Measurements from ENCODE around the gene GNB1L. TPM values are rescaled to one million over a fixed set of nuclear protein-coding genes. Genes with fewer than 3 reads are reported as not detected.
A peak's percentile ranks its signal among the peaks of the same experiment; 100 is the strongest.

The GNB1L gene
- polyA plus RNA-seq, 3 donors = 3.4 to 6.0 (median 4.8) TPM

DNA sequence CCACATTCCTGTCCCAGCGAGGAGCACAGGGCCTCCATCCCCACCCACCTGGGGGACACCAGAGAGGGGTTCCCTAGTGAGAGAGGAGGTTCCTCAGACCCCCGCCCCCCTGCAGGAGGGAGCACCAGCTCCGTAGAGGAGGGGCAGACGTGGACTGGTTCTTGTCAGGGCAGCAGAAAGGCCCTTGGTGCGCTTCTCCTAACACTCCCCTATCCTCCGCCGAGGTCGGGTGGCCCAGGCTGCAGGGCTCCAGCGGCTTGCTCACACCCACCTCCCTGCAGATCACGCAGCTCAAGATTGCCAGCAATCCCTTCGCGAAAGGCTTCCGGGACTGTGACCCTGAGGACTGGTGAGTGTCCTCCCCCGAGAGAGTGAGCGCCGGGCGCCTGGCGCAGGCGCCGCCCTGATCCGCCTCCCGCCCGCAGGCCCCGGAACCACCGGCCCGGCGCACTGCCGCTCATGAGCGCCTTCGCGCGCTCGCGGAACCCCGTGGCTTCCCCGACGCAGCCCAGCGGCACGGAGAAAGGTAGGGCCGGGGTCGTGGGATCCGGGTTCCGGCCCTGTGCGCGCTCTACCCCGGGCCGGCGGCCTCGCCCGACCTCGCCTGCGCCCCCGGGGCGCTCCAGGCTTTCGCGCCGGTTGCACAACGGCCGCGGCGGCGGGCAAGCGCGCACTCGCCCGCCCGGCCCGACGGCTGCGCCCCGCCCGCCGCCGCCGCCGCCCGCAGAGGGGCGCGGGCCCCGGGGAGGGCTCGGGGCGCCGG, 89.0 kb downstream of the GNB1L start:
- H3K27me3 ChIP-seq (ENCODE audit: control insufficient read depth in 2 of 2, insufficient read depth in 2 of 2, low read length in 2 of 2) = peaks cover 45 to 80% of the 10 kb centered on the region in 2 donors
- no peaks in the 10 kb centered on the region for H3K79me2 ChIP-seq (ENCODE audit: insufficient read depth, low read length)
- no peak overlapping the region for H3K27ac ChIP-seq (ENCODE audit: low read depth in 1 of 2, low read length in 2 of 2)
- H3K4me1 ChIP-seq (ENCODE audit: control insufficient read depth in 1 of 2, insufficient read depth in 2 of 2, low read length in 2 of 2) = peaks cover 16 to 32% of the 10 kb centered on the region in 2 donors
- peak overlapping the region in 1 of 3 experiments; percentile 47 for H3K4me3 ChIP-seq (replicated peaks in 1 of 3; ENCODE audit: low read depth in 2 of 3, low read length in 3 of 3)
- intact Hi-C loops (cut with micrococcal nuclease) = no loop called here
- peak overlapping the region; percentile 35 for H2AFZ ChIP-seq (ENCODE audit: insufficient read depth, low read depth, low read length, poor library complexity, severe bottlenecking)
- H3K4me3 Mint-ChIP-seq = peak overlapping the region; percentile 66 to 85
- no peaks in the 10 kb centered on the region for H3K36me3 ChIP-seq (replicated peaks in 1 of 2; ENCODE audit: control insufficient read depth in 1 of 2, insufficient read depth in 2 of 2, low read length in 2 of 2)
- TF ChIP-seq, protein P1, sequence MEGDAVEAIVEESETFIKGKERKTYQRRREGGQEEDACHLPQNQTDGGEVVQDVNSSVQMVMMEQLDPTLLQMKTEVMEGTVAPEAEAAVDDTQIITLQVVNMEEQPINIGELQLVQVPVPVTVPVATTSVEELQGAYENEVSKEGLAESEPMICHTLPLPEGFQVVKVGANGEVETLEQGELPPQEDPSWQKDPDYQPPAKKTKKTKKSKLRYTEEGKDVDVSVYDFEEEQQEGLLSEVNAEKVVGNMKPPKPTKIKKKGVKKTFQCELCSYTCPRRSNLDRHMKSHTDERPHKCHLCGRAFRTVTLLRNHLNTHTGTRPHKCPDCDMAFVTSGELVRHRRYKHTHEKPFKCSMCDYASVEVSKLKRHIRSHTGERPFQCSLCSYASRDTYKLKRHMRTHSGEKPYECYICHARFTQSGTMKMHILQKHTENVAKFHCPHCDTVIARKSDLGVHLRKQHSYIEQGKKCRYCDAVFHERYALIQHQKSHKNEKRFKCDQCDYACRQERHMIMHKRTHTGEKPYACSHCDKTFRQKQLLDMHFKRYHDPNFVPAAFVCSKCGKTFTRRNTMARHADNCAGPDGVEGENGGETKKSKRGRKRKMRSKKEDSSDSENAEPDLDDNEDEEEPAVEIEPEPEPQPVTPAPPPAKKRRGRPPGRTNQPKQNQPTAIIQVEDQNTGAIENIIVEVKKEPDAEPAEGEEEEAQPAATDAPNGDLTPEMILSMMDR (IDR thresholded peaks at IDR 0.05) = no peak
- H4K20me1 ChIP-seq (ENCODE audit: insufficient read depth, low read length) = no peaks in the 10 kb centered on the region
- H3K4me1 Mint-ChIP-seq = peaks cover 17% of the 10 kb centered on the region
- H3K9ac ChIP-seq (ENCODE audit: insufficient read depth, low read length, poor library complexity, severe bottlenecking) = no peak overlapping the region
- 1% methylated on average over 79 of the region's 83 CpGs for WGBS (ENCODE audit: insufficient coverage)
- H3K27me3 Mint-ChIP-seq (ENCODE audit: low read depth in 3 of 3) = peaks cover 76 to 92% (median 80%) of the 10 kb centered on the region in 3 donors
- H3K27ac Mint-ChIP-seq = no peak overlapping the region
- peaks cover 0 to 24% (median 9%) of the 10 kb centered on the region in 7 donors for H3K9me3 Mint-ChIP-seq
- DNase-seq = no peak
- peaks cover 6 to 36% of the 10 kb centered on the region in 2 donors for H3K9me3 ChIP-seq (replicated peaks in 1 of 2; ENCODE audit: control insufficient read depth in 1 of 2, insufficient read depth in 1 of 2, low read length in 2 of 2)
- H3K4me2 ChIP-seq (replicated peaks; ENCODE audit: extremely low read depth, low read length, poor library complexity, severe bottlenecking) = peak overlapping the region; percentile 51
- peaks cover 0 to 8% of the 10 kb centered on the region in 2 donors for H3K36me3 Mint-ChIP-seq

GRCh38 chr22:19764636-19765476, 89.8 kb downstream of the GNB1L start:
- H3K4me1 Mint-ChIP-seq = peaks cover 22% of the 10 kb centered on the region
- H3K36me3 ChIP-seq (replicated peaks in 1 of 2; ENCODE audit: control insufficient read depth in 1 of 2, insufficient read depth in 2 of 2, low read length in 2 of 2) = no peaks in the 10 kb centered on the region
- peaks cover 6 to 37% of the 10 kb centered on the region in 2 donors for H3K9me3 ChIP-seq (replicated peaks in 1 of 2; ENCODE audit: control insufficient read depth in 1 of 2, insufficient read depth in 1 of 2, low read length in 2 of 2)
- TF ChIP-seq, protein P1 (IDR thresholded peaks at IDR 0.05) = no peak
- no peak overlapping the region for H2AFZ ChIP-seq (ENCODE audit: insufficient read depth, low read depth, low read length, poor library complexity, severe bottlenecking)
- DNase-seq = no peak
- peak overlapping the region; percentile 21 to 85 for H3K4me3 Mint-ChIP-seq
- H3K27ac ChIP-seq (ENCODE audit: low read depth in 1 of 2, low read length in 2 of 2) = no peak overlapping the region
- H3K27me3 ChIP-seq (ENCODE audit: control insufficient read depth in 2 of 2, insufficient read depth in 2 of 2, low read length in 2 of 2) = peaks cover 46 to 79% of the 10 kb centered on the region in 2 donors
- peaks cover 0 to 29% (median 14%) of the 10 kb centered on the region in 7 donors for H3K9me3 Mint-ChIP-seq
- H3K9ac ChIP-seq (ENCODE audit: insufficient read depth, low read length, poor library complexity, severe bottlenecking) = no peak overlapping the region
- peak overlapping the region; percentile 41 for H3K4me2 ChIP-seq (replicated peaks; ENCODE audit: extremely low read depth, low read length, poor library complexity, severe bottlenecking)
- peaks cover 74 to 89% (median 79%) of the 10 kb centered on the region in 3 donors for H3K27me3 Mint-ChIP-seq (ENCODE audit: low read depth in 3 of 3)
- no peaks in the 10 kb centered on the region for H4K20me1 ChIP-seq (ENCODE audit: insufficient read depth, low read length)
- no peak overlapping the region for H3K27ac Mint-ChIP-seq
- H3K36me3 Mint-ChIP-seq = peaks cover 4 to 13% of the 10 kb centered on the region in 2 donors
- intact Hi-C loops (cut with micrococcal nuclease) = no loop called here
- peaks cover 19 to 32% of the 10 kb centered on the region in 2 donors for H3K4me1 ChIP-seq (ENCODE audit: control insufficient read depth in 1 of 2, insufficient read depth in 2 of 2, low read length in 2 of 2)
- 63% methylated on average over 19 of the region's 25 CpGs for WGBS (ENCODE audit: insufficient coverage)
- no peaks in the 10 kb centered on the region for H3K79me2 ChIP-seq (ENCODE audit: insufficient read depth, low read length)
- H3K4me3 ChIP-seq (replicated peaks in 1 of 3; ENCODE audit: low read depth in 2 of 3, low read length in 3 of 3) = no peak overlapping the region
